GM12878 (cell line): ENCODE results near the gene GGT6. TPM values are rescaled to one million over a fixed set of nuclear protein-coding genes. Genes with fewer than 3 reads are reported as not detected.

Experiments
- ATAC-seq: fragments of 200-7000 bp; cut with Tn5 transposase; 3 replicates; pipeline ENCODE4 v1.9.1; 2020; ENCODE audit warnings: mild to moderate bottlenecking, moderate library complexity
- BruUV-seq: library from RNA; stranded (reverse); fragments of 400-500 nt; replicated peaks from 2 replicates; lab custom pipeline; 2021; lab: Mats Ljungman, UMichigan
- CTCF ChIA-PET: fragments of 300-600 bp; sonication (Branson Sonifier 250); formaldehyde crosslinking; extraction: SDS; loops from one replicate; lab custom pipeline; 2021; ENCODE audit warnings: inconsistent platforms; lab: Yijun Ruan, JAX
- POLR2A ChIA-PET: fragments of 350-600 bp; formaldehyde crosslinking; extraction: SDS; loops from one replicate; lab custom pipeline; 2021; ENCODE audit warnings: inconsistent platforms; lab: Charles Lee
- RAD21 ChIA-PET: fragments of 300-600 bp; sonication (Branson Sonifier 250); formaldehyde crosslinking; loops from one replicate; lab custom pipeline; 2023; ENCODE audit warnings: antibody characterized with exemption; ENCODE audit not compliant: unreplicated experiment; lab: Charles Lee
- SMC1A ChIA-PET: fragments of 300-600 bp; sonication (Branson Sonifier 250); formaldehyde crosslinking; loops from one replicate; lab custom pipeline; 2023; ENCODE audit not compliant: unreplicated experiment, uncharacterized antibody; lab: Charles Lee
- DNase-seq: peaks from one replicate; pipeline ENCODE4 v3.0.0-alpha.2; 2011; ENCODE audit warnings: low read depth, low spot score
- FAIRE-seq: peaks from 3 replicates; lab custom pipeline; 2011; peaks lifted over from hg19 to GRCh38; lab: Jason Lieb, UNC
- H2AFZ ChIP-seq: 2 replicates; pipeline ENCODE4 v1.6.0; 2011; ENCODE audit warnings: low read depth, low read length, control low read depth; ENCODE audit not compliant: control insufficient read depth
- H3K27ac ChIP-seq: 2 replicates; pipeline ENCODE4 v1.5.1; 2011; ENCODE audit warnings: control low read depth; ENCODE audit not compliant: control insufficient read depth, insufficient read depth
- H3K27me3 ChIP-seq, 2 experiments: replicated peaks in 1 of 2; 2 replicates each; pipeline versions ENCODE4 v1.6.0 to v1.6.1; 2011; ENCODE audit warnings: low read length in 1 of 2; ENCODE audit not compliant: control insufficient read depth in 2 of 2, insufficient read depth in 2 of 2
- H3K36me3 ChIP-seq, 2 experiments: 2 replicates each; pipeline ENCODE4 v1.5.1; 2011; ENCODE audit warnings: low read length in 1 of 2; ENCODE audit not compliant: control insufficient read depth in 2 of 2, insufficient read depth in 2 of 2
- H3K4me1 ChIP-seq: 2 replicates; pipeline ENCODE4 v1.6.1; 2011; ENCODE audit warnings: mild to moderate bottlenecking, low read length, moderate library complexity, mixed read lengths; ENCODE audit not compliant: control insufficient read depth, insufficient read depth
- H3K4me2 ChIP-seq: 2 replicates; pipeline ENCODE4 v1.6.0; 2011; ENCODE audit warnings: control low read depth; ENCODE audit not compliant: control insufficient read depth, insufficient read depth
- H3K4me3 ChIP-seq: fragments of 200-600 bp; sonication (generic); 2 replicates; pipeline ENCODE4 v1.5.1; 2016
- H3K79me2 ChIP-seq: 2 replicates; pipeline ENCODE4 v1.6.0; 2011; ENCODE audit warnings: low read length; ENCODE audit not compliant: control insufficient read depth, insufficient read depth
- H3K9ac ChIP-seq: 2 replicates; pipeline ENCODE4 v1.8.0; 2011; ENCODE audit warnings: low read length, control low read depth, mixed read lengths; ENCODE audit not compliant: control insufficient read depth, insufficient read depth
- H3K9me3 ChIP-seq: replicated peaks from 3 replicates; pipeline ENCODE4 v1.5.1; 2011; ENCODE audit warnings: mild to moderate bottlenecking, low read length; ENCODE audit not compliant: control insufficient read depth, insufficient read depth
- H4K20me1 ChIP-seq: 2 replicates; pipeline ENCODE4 v1.6.0; 2011; ENCODE audit not compliant: control insufficient read depth, insufficient read depth
- BCL11A ChIP-seq: IDR thresholded peaks from 2 replicates; pipeline ENCODE4 v1.6.1; 2011; ENCODE audit warnings: low read depth, low read length
- CHD1 ChIP-seq: IDR thresholded peaks from 2 replicates; pipeline ENCODE4 v1.6.1; 2012; ENCODE audit warnings: low read depth, low read length, improper control_type of control experiment
- IKZF2 ChIP-seq, 2 experiments: fragments of 450-650 bp; IDR thresholded peaks; 2 replicates each; pipeline ENCODE4 v1.6.1; 2017; ENCODE audit warnings: mild to moderate bottlenecking in 2 of 2, moderate library complexity in 2 of 2
- NFYB ChIP-seq: IDR thresholded peaks from 2 replicates; pipeline ENCODE4 v1.6.1; 2011; ENCODE audit warnings: low read depth, mild to moderate bottlenecking, low read length, improper control_type of control experiment, moderate library complexity; ENCODE audit not compliant: insufficient read depth
- NRF1 ChIP-seq: conservative IDR thresholded peaks from 2 replicates; pipeline ENCODE4 v1.6.1; 2011; ENCODE audit warnings: mild to moderate bottlenecking, low read depth, low read length, improper control_type of control experiment
- RAD21 ChIP-seq: IDR thresholded peaks from 2 replicates; pipeline ENCODE4 v1.6.1; 2011; ENCODE audit warnings: mild to moderate bottlenecking, low read depth, low read length, moderate library complexity; ENCODE audit not compliant: insufficient read depth
- RUNX3 ChIP-seq: IDR thresholded peaks from 2 replicates; pipeline ENCODE4 v1.6.1; 2012; ENCODE audit warnings: low read length, inconsistent platforms
- TAF1 ChIP-seq: IDR thresholded peaks from 2 replicates; pipeline ENCODE4 v1.6.1; 2011; ENCODE audit warnings: mild to moderate bottlenecking, low read depth, low read length, borderline replicate concordance
- ZZZ3 ChIP-seq: IDR thresholded peaks from 2 replicates; pipeline ENCODE4 v1.6.1; 2011; ENCODE audit warnings: low read depth; ENCODE audit not compliant: control insufficient read depth, insufficient read length
- WGBS: methylation state at CpG from one replicate; pipeline ENCODE4 v1.1.6; 2016; ENCODE audit warnings: low lambda C conversion rate; ENCODE audit not compliant: insufficient replicate concordance, insufficient coverage; ENCODE audit errors: missing lambda C conversion rate; 5-methylcytosine and 5-hydroxymethylcytosine counted together
- in situ Hi-C: fragments of 300-500 bp; cut with MboI; formaldehyde crosslinking; loops from 9 replicates; pipeline ENCODE4 v1.14.3; 2018; ENCODE audit warnings: mixed read lengths
- intact Hi-C: fragments of 100-400 bp; cut with micrococcal nuclease; formaldehyde crosslinking; loops from one replicate; pipeline ENCODE4 v1.14.2; 2022; ENCODE audit not compliant: unreplicated experiment
- polyA plus RNA-seq, 11 experiments: library from polyadenylated mRNA; depleted of rRNA in 4 of 11; unstranded in 6 of 11; stranded (reverse) in 5 of 11; fragments of >200 nt; fragmentation: Nextera tagmentation in 4 of 11; fragmentation: Illumina TruSeq in 1 of 11; extraction: Ambion mirVana in 4 of 11; extraction: Trizol in 1 of 11; gene quantifications; 1 replicate in 1 of 11; 2 replicates in 10 of 11; pipeline versions ENCODE4 v1.2.1 to v1.2.3, GENCODE V29; 2011 to 2016; ENCODE audit warnings: inconsistent platforms in 2 of 11, missing spikeins in 2 of 11, low read depth in 1 of 11
- total RNA-seq, 4 experiments: library from RNA; depleted of rRNA in 3 of 4; stranded (reverse); fragments of >200 nt in 3 of 4; fragmentation: Illumina TruSeq in 1 of 4; extraction: Trizol in 1 of 4; gene quantifications; 2 replicates each; pipeline versions ENCODE4 v1.2.1 to v1.2.3, GENCODE V29; 2013 to 2021
- TF ChIP-seq, protein P1 (sequence below): fragments of 450-650 bp; formaldehyde crosslinking; IDR thresholded peaks from 2 replicates; pipeline ENCODE4 v1.5.0; 2022; ENCODE audit warnings: mild to moderate bottlenecking, missing genetic modification characterization
- TF ChIP-seq, protein P2 (sequence below): fragments of 450-650 bp; IDR thresholded peaks from 2 replicates; pipeline ENCODE4 v1.6.1; 2017; ENCODE audit warnings: mild to moderate bottlenecking, low read depth, inconsistent platforms; ENCODE audit not compliant: poor library complexity, severe bottlenecking
- TF ChIP-seq, protein P3 (sequence below): fragments of 450-650 bp; IDR thresholded peaks from 2 replicates; pipeline ENCODE4 v1.6.1; 2017; ENCODE audit warnings: mild to moderate bottlenecking, moderate library complexity
- TF ChIP-seq, protein P4 (sequence below): IDR thresholded peaks from 2 replicates; pipeline ENCODE4 v1.6.1; 2011; ENCODE audit warnings: low read depth, mild to moderate bottlenecking, low read length, moderate library complexity, borderline replicate concordance; ENCODE audit errors: extremely low read depth

GGT6 gene
- total and polyA plus RNA-seq, 10 of the 15 experiments (the other 5 are each of a cell fraction or from before 2014, with no cell fraction given): 0.01 to 0.26 (median 0.13) TPM; not detected in 5

DNA sequence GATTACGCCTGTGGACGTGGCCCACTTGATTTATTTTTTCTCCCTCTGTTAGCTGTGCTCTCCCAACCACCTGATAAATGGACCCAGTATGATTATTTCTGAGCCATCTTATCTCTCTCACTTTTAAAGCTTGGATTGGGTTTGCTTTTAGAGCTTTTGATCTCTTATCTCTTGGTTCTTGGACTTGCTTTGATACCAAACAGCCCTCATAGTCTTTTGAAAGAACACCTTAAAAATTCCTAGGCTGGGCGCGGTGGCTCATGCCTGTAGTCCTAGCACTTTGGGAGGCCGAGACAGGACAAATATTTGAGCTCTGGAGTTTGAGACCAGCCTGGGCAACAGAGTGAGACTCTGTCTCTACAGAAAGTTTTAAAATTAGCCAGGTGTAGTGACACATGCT lies 49.8 kb upstream of the GGT6 start (continued):
- TF ChIP-seq, protein P1, sequence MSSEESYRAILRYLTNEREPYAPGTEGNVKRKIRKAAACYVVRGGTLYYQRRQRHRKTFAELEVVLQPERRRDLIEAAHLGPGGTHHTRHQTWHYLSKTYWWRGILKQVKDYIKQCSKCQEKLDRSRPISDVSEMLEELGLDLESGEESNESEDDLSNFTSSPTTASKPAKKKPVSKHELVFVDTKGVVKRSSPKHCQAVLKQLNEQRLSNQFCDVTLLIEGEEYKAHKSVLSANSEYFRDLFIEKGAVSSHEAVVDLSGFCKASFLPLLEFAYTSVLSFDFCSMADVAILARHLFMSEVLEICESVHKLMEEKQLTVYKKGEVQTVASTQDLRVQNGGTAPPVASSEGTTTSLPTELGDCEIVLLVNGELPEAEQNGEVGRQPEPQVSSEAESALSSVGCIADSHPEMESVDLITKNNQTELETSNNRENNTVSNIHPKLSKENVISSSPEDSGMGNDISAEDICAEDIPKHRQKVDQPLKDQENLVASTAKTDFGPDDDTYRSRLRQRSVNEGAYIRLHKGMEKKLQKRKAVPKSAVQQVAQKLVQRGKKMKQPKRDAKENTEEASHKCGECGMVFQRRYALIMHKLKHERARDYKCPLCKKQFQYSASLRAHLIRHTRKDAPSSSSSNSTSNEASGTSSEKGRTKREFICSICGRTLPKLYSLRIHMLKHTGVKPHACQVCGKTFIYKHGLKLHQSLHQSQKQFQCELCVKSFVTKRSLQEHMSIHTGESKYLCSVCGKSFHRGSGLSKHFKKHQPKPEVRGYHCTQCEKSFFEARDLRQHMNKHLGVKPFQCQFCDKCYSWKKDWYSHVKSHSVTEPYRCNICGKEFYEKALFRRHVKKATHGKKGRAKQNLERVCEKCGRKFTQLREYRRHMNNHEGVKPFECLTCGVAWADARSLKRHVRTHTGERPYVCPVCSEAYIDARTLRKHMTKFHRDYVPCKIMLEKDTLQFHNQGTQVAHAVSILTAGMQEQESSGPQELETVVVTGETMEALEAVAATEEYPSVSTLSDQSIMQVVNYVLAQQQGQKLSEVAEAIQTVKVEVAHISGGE (CRISPR knock-in tag): no peak

DNA sequence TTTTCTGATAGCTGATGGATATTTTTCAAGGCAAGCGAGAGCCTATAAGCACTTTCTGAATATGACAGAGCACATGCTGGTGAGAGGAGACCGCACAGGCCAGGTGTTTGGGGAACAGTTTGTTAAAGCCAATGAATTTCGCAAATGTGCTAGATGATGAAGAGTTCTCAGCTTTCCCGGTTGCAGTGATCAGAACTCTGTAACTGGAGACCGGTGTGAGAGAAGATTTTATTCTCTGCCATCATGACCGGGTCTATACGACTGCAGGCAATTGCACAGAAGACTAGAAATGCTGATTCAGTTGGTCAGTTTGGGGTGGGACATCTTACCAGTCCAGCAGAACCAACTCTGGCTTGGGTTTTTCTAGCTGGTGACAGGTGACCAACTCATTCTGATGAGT lies 49.4 kb upstream of the GGT6 start:
- Histone ChIP-seq H3K36me3 (no peaks in the 10 kb centered on the region), H3K9me3 (no peaks in the 10 kb centered on the region), H3K4me3 (no peak overlapping the region), H3K27me3 (peaks cover 0 to 3% of the 10 kb centered on the region in 2 experiments; a peak in 2 of 4 replicates), H3K27ac (no peak overlapping the region), H3K4me2 (no peak overlapping the region), H3K4me1 (no peaks in the 10 kb centered on the region), H3K79me2 (no peaks in the 10 kb centered on the region), H4K20me1 (no peaks in the 10 kb centered on the region), H2AFZ (no peak overlapping the region), H3K9ac (no peak overlapping the region)
- no TSS peak for BruUV-seq
- POLR2A ChIA-PET: no interaction called here
- DNase-seq (no peak), FAIRE-seq (no peak), ATAC-seq (no peak)
- SMC1A ChIA-PET: interaction anchor here (1.0 kb wide), 1 partner anchor 17 kb away, joined by 4 read pairs; no protein-coding TSS in a partner anchor
- RAD21 ChIA-PET: no interaction called here
- CTCF ChIA-PET: no interaction called here
- intact Hi-C loops: no loop called here
- in situ Hi-C loops: no loop called here
- 61% methylated on average over 7 of the region's 7 CpGs for WGBS
- TF ChIP-seq RUNX3: no peak
- TF ChIP-seq RAD21: no peak
- no peak for TF ChIP-seq NFYB
- TF ChIP-seq CHD1: no peak
- no peak for TF ChIP-seq NRF1
- TF ChIP-seq, protein P2, sequence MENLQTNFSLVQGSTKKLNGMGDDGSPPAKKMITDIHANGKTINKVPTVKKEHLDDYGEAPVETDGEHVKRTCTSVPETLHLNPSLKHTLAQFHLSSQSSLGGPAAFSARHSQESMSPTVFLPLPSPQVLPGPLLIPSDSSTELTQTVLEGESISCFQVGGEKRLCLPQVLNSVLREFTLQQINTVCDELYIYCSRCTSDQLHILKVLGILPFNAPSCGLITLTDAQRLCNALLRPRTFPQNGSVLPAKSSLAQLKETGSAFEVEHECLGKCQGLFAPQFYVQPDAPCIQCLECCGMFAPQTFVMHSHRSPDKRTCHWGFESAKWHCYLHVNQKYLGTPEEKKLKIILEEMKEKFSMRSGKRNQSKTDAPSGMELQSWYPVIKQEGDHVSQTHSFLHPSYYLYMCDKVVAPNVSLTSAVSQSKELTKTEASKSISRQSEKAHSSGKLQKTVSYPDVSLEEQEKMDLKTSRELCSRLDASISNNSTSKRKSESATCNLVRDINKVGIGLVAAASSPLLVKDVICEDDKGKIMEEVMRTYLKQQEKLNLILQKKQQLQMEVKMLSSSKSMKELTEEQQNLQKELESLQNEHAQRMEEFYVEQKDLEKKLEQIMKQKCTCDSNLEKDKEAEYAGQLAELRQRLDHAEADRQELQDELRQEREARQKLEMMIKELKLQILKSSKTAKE: no peak
- TF ChIP-seq IKZF2 (IDR thresholded peaks at IDR 0.05): no peak
- TF ChIP-seq TAF1: no peak
- TF ChIP-seq BCL11A: no peak
- no peak for TF ChIP-seq ZZZ3
- TF ChIP-seq, protein P3, sequence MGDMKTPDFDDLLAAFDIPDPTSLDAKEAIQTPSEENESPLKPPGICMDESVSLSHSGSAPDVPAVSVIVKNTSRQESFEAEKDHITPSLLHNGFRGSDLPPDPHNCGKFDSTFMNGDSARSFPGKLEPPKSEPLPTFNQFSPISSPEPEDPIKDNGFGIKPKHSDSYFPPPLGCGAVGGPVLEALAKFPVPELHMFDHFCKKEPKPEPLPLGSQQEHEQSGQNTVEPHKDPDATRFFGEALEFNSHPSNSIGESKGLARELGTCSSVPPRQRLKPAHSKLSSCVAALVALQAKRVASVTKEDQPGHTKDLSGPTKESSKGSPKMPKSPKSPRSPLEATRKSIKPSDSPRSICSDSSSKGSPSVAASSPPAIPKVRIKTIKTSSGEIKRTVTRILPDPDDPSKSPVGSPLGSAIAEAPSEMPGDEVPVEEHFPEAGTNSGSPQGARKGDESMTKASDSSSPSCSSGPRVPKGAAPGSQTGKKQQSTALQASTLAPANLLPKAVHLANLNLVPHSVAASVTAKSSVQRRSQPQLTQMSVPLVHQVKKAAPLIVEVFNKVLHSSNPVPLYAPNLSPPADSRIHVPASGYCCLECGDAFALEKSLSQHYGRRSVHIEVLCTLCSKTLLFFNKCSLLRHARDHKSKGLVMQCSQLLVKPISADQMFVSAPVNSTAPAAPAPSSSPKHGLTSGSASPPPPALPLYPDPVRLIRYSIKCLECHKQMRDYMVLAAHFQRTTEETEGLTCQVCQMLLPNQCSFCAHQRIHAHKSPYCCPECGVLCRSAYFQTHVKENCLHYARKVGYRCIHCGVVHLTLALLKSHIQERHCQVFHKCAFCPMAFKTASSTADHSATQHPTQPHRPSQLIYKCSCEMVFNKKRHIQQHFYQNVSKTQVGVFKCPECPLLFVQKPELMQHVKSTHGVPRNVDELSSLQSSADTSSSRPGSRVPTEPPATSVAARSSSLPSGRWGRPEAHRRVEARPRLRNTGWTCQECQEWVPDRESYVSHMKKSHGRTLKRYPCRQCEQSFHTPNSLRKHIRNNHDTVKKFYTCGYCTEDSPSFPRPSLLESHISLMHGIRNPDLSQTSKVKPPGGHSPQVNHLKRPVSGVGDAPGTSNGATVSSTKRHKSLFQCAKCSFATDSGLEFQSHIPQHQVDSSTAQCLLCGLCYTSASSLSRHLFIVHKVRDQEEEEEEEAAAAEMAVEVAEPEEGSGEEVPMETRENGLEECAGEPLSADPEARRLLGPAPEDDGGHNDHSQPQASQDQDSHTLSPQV: no peak
- TF ChIP-seq, protein P4, sequence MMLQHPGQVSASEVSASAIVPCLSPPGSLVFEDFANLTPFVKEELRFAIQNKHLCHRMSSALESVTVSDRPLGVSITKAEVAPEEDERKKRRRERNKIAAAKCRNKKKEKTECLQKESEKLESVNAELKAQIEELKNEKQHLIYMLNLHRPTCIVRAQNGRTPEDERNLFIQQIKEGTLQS: no peak
